Body of pancreas (tissue), 4 donors: ENCODE data around the gene SI.

Experiments used
- CTCF ChIP-seq, 7 experiments: fragments of 450-650 bp in 4 of 7; fragments of 200-600 bp in 3 of 7; sonication (generic) in 3 of 7; IDR thresholded peaks; one replicate each; pipeline ENCODE4 v1.5.1; 2016 to 2019; ENCODE audit warnings: antibody characterized with exemption in 7 of 7
- POLR2A ChIP-seq, 3 donors: fragments of 450-650 bp; IDR thresholded peaks; one replicate each; pipeline ENCODE4 v1.6.1; 2016; ENCODE audit warnings: antibody characterized with exemption in 3 of 3, mild to moderate bottlenecking in 2 of 3

- TF ChIP-seq CTCF (IDR thresholded peaks at IDR 0.05) (no peak), POLR2A (IDR thresholded peaks at IDR 0.05) (no peak)
Observed at GRCh38 chr3:165082650-165083049, 4.4 kb upstream of the SI start.
